AG08396 (cell line): Measurements from ENCODE around the gene DNAAF5.
"Not testable (repeated sequence)": the region's sequence is repeated elsewhere in the genome, so short reads cannot be mapped to it uniquely, and the experiment has no call there.

Experiments
- DNase-seq: peaks from one replicate; pipeline ENCODE4 v3.0.0; 2012; ENCODE audit warnings: low spot score, mixed read lengths

DNAAF5 gene

GRCh38 chr7:730501-731439 lies 4.3 kb downstream of the DNAAF5 start:
- DNase-seq, result peak; percentile 73

- no peak for DNase-seq
Measured at GRCh38 chr7:731440-732085, 5.1 kb downstream of the DNAAF5 start.

DNA sequence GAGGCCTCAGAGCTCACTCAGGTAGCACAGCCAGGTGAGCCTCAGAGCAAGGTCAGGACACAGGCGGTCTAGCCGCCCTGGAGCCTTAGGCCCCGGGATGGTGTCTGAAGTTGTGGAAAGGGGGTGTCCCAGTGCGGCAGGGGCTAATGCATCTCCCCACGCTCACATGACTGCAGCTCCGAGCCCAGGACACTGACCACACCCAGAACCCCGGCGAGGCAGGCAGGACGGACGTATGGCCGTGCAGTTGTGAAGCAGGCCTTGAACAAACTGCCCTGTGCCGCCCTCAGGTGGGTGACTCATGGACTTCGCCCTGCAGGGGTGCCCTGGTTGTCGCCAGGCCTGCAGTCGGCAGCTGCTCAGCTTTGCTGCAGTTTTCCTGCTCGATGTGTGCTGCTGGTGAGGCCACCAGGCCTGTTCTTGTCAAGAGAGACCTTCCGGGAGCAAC lies 5.6 kb downstream of the DNAAF5 start:
- DNase-seq, result no peak

- DNase-seq, result no peak
Measured at GRCh38 chr7:732556-732955, 6.1 kb downstream of the DNAAF5 start.

- DNase-seq, result no peak
Measured at GRCh38 chr7:734214-734613, 7.7 kb downstream of the DNAAF5 start.

DNA sequence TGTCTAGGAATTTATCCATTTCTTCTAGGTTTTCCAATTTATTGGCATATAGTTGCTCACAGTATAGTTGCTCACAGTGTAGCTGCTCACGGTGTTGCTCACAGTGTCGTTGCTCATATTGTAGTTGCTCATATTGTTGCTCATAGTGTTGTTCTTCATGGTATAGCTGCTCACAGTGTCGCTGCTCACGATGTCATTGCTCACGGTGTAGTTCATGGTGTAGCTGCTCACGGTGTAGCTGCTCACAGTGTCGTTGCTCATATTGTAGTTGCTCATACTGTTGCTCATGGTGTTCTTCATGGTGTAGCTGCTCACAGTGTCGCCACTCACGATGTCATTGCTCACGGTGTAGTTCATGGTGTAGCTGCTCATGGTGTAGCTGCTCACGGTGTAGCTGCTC lies 8.3 kb downstream of the DNAAF5 start:
- no peak for DNase-seq

DNA sequence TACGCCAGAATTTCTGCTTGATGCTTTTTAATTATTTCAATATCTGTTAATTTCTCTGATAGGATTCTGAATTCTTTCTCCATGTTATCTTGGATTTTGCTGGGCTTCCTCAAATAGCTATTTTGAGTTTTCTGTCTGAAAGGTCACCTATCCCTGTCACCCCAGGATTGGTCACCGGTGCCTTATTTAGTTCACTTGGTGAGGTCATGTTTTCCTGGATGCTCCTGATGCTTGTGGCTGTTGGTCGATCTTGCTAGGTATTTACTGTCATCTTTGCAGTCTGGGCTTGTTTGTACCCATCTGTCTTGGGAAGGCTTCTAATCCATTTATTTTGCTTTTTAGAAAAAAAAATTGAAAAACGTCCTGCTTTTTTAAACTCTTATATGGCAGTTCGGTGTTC lies 11.7 kb downstream of the DNAAF5 start:
- no peak for DNase-seq

DNA sequence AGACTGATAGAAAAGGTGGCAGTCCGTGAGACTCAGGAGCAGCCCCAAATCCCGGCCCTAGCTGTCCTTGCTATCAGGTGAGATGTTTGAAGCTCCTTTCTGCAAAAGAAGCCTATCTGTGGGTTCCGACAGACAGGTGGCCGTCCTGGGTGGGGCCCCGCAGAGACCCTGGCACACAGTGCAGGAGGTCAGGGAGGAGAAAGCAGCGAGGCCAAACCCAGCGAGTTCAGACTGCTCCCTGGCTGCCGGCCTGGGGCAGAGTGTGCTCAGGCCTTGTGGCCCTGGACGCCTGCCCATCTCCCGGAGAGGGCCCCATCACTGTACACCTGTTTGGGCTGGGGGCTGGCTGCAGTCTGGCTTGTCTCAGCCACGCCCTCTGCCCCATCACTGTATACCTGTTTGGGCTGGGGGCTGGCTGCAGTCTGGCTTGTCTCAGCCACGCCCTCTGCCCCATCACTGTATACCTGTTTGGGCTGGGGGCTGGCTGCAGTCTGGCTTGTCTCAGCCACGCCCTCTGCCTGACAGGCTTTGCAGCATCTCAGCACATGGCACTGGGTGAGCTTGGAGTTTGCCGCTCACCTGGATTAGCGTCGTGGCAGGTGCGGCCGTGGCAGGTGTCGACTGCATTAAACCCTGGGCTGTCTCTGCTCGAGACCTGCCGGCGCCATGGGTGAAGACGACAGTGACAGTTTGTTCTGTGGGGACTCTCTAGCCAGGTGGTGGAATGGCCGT lies 12.4 kb downstream of the DNAAF5 start:
- DNase-seq, result no peak

GRCh38 chr7:739455-739982 lies 13.0 kb downstream of the DNAAF5 start:
- DNase-seq, result no peak

DNA sequence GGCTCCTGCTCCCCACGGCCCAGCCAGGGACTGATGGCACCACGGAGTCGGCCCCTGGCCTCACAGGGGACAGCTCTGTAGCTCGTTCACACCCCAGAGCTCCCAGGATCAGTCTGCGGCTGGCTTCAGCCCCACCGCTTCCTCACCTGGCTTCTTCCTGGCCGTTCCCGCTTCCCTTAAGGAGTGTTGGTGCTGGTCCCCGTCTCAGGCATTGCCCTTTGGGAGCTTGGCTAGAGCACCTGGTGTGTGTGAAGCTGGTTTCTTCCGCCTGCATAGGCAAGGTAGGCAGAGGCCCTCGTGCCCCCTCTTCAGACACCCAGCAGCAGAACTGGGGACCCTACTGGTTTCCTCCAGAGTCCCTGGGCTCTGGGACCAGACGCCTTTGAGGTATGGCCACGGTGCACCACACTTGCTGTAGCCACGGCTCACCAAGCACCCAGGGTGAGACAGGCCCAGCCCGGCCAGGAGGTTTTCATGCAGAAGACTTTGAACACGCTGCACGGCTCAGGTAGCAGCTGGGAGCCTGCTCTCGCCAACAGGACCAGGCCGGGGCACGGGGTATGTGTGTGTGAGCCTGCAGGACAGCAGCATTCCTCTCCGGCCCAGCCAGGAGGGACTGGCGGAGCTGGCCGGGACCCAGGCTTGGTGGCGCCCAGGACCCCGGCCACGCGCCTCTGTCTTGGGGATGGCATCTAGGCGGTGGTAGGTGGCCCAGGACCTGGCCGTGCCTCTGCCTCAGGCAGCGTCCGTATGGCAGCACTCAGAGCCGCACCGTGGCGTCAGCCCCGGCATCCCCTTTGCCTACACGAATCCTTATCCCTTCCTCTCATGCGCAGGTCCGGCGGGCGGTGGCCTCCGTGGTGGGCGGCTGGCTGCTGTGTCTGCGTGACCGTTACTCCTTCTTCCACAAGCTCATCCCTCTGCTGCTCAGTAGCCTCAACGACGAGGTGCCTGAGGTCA lies 13.8 kb downstream of the DNAAF5 start:
- DNase-seq, result no peak

- DNase-seq, result no peak
Measured at GRCh38 chr7:741191-741671, 14.7 kb downstream of the DNAAF5 start.

DNA sequence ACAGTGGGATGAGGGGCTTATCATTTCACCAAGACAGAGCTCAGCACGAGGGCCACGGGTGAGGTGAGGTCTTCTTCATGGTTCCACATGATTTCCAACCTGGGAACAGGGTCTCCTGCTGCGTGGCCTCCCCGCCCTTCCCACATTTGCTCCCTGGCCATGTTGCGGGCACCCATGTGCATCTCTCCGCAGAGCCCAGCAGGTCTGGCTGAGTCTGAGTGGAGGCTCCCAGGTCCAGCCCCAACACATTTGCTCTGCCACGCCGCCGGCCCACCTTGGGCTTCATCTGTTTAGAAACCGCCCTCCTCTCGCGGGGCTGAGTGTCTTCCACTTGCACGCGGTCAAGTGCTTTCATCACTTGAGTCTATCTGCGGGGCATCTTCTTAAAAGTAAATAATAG lies 15.4 kb downstream of the DNAAF5 start:
- no peak for DNase-seq

DNA sequence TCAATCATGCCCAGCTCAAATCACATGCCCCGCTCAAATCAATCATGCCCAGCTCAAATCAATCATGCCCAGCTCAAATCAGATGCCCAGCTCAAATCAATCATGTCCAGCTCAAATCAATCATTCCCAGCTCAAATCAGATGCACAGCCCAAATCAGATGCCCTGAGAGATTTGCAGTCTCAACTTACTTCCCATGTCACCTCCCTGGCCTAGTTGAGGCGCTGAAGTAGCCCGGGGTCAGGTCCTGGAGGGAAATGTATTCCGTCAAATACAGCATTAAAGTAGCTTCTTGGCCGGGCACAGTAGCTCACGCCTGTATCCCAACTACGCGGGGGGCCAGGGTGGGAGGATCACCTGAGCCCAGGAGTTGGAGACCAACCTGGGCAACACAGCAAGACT lies 16.3 kb downstream of the DNAAF5 start:
- DNase-seq, result no peak

DNA sequence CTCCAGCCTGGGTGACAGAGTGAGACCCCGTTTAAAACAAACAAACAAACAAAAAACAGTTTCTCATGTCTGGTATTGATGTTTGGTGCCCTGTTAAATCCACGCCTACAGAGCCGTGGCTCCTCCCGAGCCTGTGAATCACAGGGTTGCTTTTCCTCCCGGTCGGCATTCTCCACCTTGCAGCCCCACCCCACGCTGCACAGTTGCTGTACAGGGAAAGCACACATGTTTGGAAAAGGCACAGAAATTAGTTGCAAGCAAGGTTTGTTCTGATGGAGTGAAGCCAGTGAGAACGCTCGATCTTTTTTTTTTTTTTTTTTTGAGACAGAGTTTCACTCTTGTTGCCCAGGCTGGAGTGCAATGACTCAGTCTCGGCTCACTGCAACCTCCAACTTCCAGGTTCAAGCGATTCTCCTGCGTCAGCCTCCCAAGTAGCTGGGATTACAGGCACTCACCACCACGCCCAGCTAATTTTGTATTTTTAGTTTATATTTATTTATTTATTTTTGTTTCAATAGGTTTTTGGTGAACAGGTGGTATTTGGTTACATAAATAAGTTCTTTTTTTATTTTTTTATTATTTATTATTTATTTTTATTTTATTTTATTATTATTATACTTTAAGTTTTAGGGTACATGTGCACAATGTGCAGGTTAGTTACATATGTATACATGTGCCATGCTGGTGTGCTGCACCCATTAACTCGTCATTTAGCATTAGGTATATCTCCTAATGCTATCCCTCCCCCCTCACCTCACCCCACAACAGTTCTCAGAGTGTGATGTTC lies 17.0 kb downstream of the DNAAF5 start:
- not testable (repeated sequence) for DNase-seq

- DNase-seq, result not testable (repeated sequence)
Measured at GRCh38 chr7:744128-744520, 17.6 kb downstream of the DNAAF5 start.

GRCh38 chr7:744854-745430 lies 18.4 kb downstream of the DNAAF5 start:
- no peak for DNase-seq

GRCh38 chr7:745431-746154 lies 19.1 kb downstream of the DNAAF5 start:
- no peak for DNase-seq

GRCh38 chr7:746155-747061 lies 19.9 kb downstream of the DNAAF5 start:
- no peak for DNase-seq
